Right lobe of liver (tissue), 4 donors: ENCODE data around the gene UNC93A.
"Not testable (repeated sequence)": the region's sequence is repeated elsewhere in the genome, so short reads cannot be mapped to it uniquely, and the experiment has no call there.

Source experiments
- CTCF ChIP-seq, 4 donors: fragments of 200-600 bp in 3 of 4; fragments of 450-650 bp in 1 of 4; IDR thresholded peaks; one replicate each; pipeline versions ENCODE4 v1.5.1 to v1.8.0; 2016 to 2022; ENCODE audit warnings: antibody characterized with exemption in 4 of 4, mild to moderate bottlenecking in 2 of 4
- POLR2A ChIP-seq: fragments of 450-650 bp; IDR thresholded peaks from one replicate; pipeline ENCODE4 v1.6.1; 2017; ENCODE audit warnings: antibody characterized with exemption, mild to moderate bottlenecking
- donor health status: DM: no; HTN: no; CAD: no.
- donor health status: DM: no; HTN: no; CAD: no.
- donor health status: DM: no; HTN: yes; CAD: no.

- not testable (repeated sequence) for TF ChIP-seq CTCF (IDR thresholded peaks at IDR 0.05); POLR2A
Measured at GRCh38 chr6:167320754-167321056, 29.6 kb downstream of the UNC93A start.
